Heart left ventricle (tissue), 16 donors: Measurements from ENCODE around the gene GTF3C5. TPM values are rescaled to one million over a fixed set of nuclear protein-coding genes. Genes with fewer than 3 reads are reported as not detected.

ENCODE experiments used
- ATAC-seq, 4 donors: fragments of 200-7000 bp; cut with Tn5 transposase; one replicate each; pipeline ENCODE4 v1.9.1; 2020 to 2022; ENCODE audit warnings: moderate library complexity in 4 of 4, mild to moderate bottlenecking in 3 of 4, moderate number of reproducible peaks in 1 of 4
- DNase-seq, 5 donors: peaks; one replicate each; pipeline ENCODE4 v3.0.0-alpha.2; 2020
- H3K27ac ChIP-seq, 12 donors: fragments of 200-600 bp; sonication (generic) in 4 of 12; one replicate each; pipeline versions ENCODE4 v1.5.0 to v1.8.0; 2016 to 2022; ENCODE audit warnings: mild to moderate bottlenecking in 2 of 12
- H3K27me3 ChIP-seq, 9 donors: fragments of 200-600 bp; sonication (generic) in 2 of 9; one replicate each; pipeline versions ENCODE4 v1.5.1 to v1.8.0; 2016 to 2022; ENCODE audit warnings: mild to moderate bottlenecking in 3 of 9
- H3K36me3 ChIP-seq, 9 donors: fragments of 200-600 bp; sonication (generic) in 2 of 9; one replicate each; pipeline versions ENCODE4 v1.5.0 to v1.8.0; 2018 to 2022; ENCODE audit warnings: mild to moderate bottlenecking in 2 of 9
- H3K4me1 ChIP-seq, 12 donors: fragments of 200-600 bp; sonication (generic) in 4 of 12; one replicate each; pipeline versions ENCODE4 v1.5.0 to v1.8.0; 2016 to 2022; ENCODE audit warnings: mild to moderate bottlenecking in 3 of 12
- H3K4me3 ChIP-seq, 12 donors: fragments of 200-600 bp; sonication (generic) in 4 of 12; one replicate each; pipeline versions ENCODE4 v1.5.0 to v1.8.0; 2017 to 2022; ENCODE audit warnings: mild to moderate bottlenecking in 9 of 12, moderate library complexity in 4 of 12
- H3K9me3 ChIP-seq, 12 donors: fragments of 200-600 bp; sonication (generic) in 4 of 12; one replicate each; pipeline versions ENCODE4 v1.5.0 to v1.8.0; 2016 to 2022; ENCODE audit warnings: mild to moderate bottlenecking in 1 of 12
- POLR2A ChIP-seq, 2 donors: fragments of 450-650 bp; IDR thresholded peaks; one replicate each; pipeline ENCODE4 v1.6.1; 2017; ENCODE audit warnings: antibody characterized with exemption in 2 of 2, mild to moderate bottlenecking in 2 of 2, moderate library complexity in 2 of 2
- WGBS, 4 donors: extraction: QIAGEN DNeasy Blood & Tissue Kit in 2 of 4; methylation state at CpG; one replicate each; pipeline versions ENCODE4 v1.1.5 to v1.1.7; 2013 to 2018; 5-methylcytosine and 5-hydroxymethylcytosine counted together
- intact Hi-C, 10 donors: fragments of 100-400 bp; cut with DNase I; formaldehyde crosslinking; loops; one replicate each; pipeline versions ENCODE4 v1.11.1 to v1.14.2; 2022
- polyA plus RNA-seq, 2 donors: library from polyadenylated mRNA; stranded (reverse); fragments of 200-250 nt; gene quantifications; one replicate each; pipeline ENCODE4 v1.2.3, GENCODE V29; 2013
- total RNA-seq, 9 donors: library from RNA; depleted of rRNA in 2 of 9; stranded (reverse); fragments of >200 nt in 2 of 9; fragmentation: NEBNext Ultra II Directional in 3 of 9; extraction: Animal tissue kit (Norgen Biotek cat#: 25700) in 3 of 9; gene quantifications; one replicate each; pipeline versions ENCODE4 v1.1.0 to v1.2.4, GENCODE V29; 2016 to 2023
- TF ChIP-seq, protein P1 (sequence below), 12 donors: fragments of 200-600 bp; sonication (generic) in 4 of 12; IDR thresholded peaks; one replicate each; pipeline versions ENCODE4 v1.5.0 to v1.8.0; 2018 to 2022; ENCODE audit warnings: antibody characterized with exemption in 12 of 12, mild to moderate bottlenecking in 5 of 12
- donor health status: ischemic (EF 13 %, LVEDD 7.1; RV severe dilation, severe dysfunction).
- donor health status: healthy with polysubstance abuse.
- donor health status: DM: no; HTN: yes; CAD: no.
- donor health status: DM: no; HTN: no; CAD: no.
- donor health status: ischemic (EF 25% LVEDD 6.9; RV normal size, moderate dysfunction).
- donor health status: ischemic (EF 25% LVEDD 5.7; RV mildly dilated, moderate dysfunction).
- donor health status: healthy.
- donor health status: DM: yes; HTN: yes; CAD: no.
- donor health status: ischemic (EF 35%, LVEDD 5.7; RV mildly dilated, moderate dysfunction).
- donor health status: nonischemic (EF 11% LVEDD 7.7; RV severe dilation, severe dysfunction).
- donor health status: DM: yes; HTN: yes; CAD: no.
- donor health status: PGD.
- donor health status: ischemic (EF 29% LVEDD 5.4; RV normal size, mild dysfunction).
- donor health status: nonischemic (EF 23%, LVEDD 6.1; RV moderate dilation, normal function).

GTF3C5 gene
- total and polyA plus RNA-seq, 11 donors: 22.9 to 51.7 (median 35.9) TPM

- Histone ChIP-seq H3K4me3 (no peak overlapping the region), H3K9me3 (no peaks in the 10 kb centered on the region), H3K36me3 (peaks cover 0 to 97% (median 87%) of the 10 kb centered on the region in 9 donors), H3K4me1 (peaks cover 0 to 29% (median 10%) of the 10 kb centered on the region in 12 donors), H3K27ac (no peak overlapping the region), H3K27me3 (no peaks in the 10 kb centered on the region)
- DNase-seq (no peak), ATAC-seq (no peak)
- 90 to 96% (median 94%) methylated on average over 15 to 20 of the region's 20 CpGs for WGBS, 4 donors
- intact Hi-C loops: loop anchor here in 3 of 10 donors (5.0 kb wide), 2 partner anchors 91 to 96 kb away; no protein-coding TSS in a partner anchor
- no peak for TF ChIP-seq POLR2A (IDR thresholded peaks at IDR 0.05)
- TF ChIP-seq, protein P1, sequence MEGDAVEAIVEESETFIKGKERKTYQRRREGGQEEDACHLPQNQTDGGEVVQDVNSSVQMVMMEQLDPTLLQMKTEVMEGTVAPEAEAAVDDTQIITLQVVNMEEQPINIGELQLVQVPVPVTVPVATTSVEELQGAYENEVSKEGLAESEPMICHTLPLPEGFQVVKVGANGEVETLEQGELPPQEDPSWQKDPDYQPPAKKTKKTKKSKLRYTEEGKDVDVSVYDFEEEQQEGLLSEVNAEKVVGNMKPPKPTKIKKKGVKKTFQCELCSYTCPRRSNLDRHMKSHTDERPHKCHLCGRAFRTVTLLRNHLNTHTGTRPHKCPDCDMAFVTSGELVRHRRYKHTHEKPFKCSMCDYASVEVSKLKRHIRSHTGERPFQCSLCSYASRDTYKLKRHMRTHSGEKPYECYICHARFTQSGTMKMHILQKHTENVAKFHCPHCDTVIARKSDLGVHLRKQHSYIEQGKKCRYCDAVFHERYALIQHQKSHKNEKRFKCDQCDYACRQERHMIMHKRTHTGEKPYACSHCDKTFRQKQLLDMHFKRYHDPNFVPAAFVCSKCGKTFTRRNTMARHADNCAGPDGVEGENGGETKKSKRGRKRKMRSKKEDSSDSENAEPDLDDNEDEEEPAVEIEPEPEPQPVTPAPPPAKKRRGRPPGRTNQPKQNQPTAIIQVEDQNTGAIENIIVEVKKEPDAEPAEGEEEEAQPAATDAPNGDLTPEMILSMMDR (IDR thresholded peaks at IDR 0.05): no peak
Measured at GRCh38 chr9:133051281-133051900, 20.6 kb downstream of the GTF3C5 start.

GRCh38 chr9:133051966-133052539, 21.3 kb downstream of the GTF3C5 start:
- no peak for TF ChIP-seq POLR2A (IDR thresholded peaks at IDR 0.05)
- TF ChIP-seq, protein P1 (IDR thresholded peaks at IDR 0.05): no peak
- WGBS, 4 donors: 89 to 98% (median 94%) methylated on average over 7 to 9 of the region's 9 CpGs
- Histone ChIP-seq H3K27ac (no peak overlapping the region), H3K9me3 (no peaks in the 10 kb centered on the region), H3K4me3 (no peak overlapping the region), H3K27me3 (no peaks in the 10 kb centered on the region), H3K4me1 (peaks cover 0 to 30% (median 11%) of the 10 kb centered on the region in 12 donors), H3K36me3 (peaks cover 0 to 97% (median 85%) of the 10 kb centered on the region in 9 donors)
- no peak for DNase-seq
- intact Hi-C loops: loop anchor here in 3 of 10 donors (5.0 kb wide), 2 partner anchors 90 to 95 kb away; no protein-coding TSS in a partner anchor
- ATAC-seq: no peak

DNA sequence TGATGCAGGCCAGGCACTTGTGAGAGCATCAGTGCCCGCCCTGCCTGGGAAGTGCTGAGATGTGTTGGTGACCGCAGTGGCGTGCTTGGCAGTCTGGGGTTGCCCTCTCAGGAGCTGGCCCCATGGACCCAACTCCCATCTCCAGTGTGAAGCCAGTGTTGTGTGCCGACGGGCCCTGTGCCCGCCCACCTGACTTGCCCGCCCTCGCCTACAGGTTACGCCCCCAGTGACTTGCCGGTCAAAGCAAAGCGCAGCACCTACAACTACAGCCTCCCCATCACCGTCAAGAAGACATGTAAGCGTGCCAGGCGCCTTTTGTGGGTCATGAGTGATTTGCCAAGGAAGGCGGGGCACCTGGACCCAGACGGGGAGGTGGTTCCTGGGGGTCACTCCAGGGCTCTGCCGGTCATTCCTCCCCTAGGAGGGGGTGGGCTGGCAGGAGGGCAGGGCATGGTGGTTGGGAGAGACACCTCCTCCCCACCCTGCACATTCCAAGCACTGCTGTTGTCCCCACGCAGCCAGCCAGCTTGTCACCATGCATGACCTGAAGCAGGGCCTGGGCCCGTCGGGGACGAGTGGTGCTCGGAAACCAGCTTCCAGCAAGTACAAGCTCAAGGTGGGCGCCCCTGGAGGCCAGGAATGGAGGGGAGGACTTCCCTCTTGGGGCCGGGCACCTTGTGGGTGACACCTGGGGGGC, 23.5 kb downstream of the GTF3C5 start:
- TF ChIP-seq, protein P1 (IDR thresholded peaks at IDR 0.05): peak in 2 of 12 donors; percentile 7 to 8
- no peak for TF ChIP-seq POLR2A (IDR thresholded peaks at IDR 0.05)
- 52 to 71% (median 69%) methylated on average over 15 to 24 of the region's 24 CpGs for WGBS, 4 donors
- intact Hi-C loops: loop anchor here in 3 of 10 donors (5.0 kb wide), 2 partner anchors 88 to 93 kb away; no protein-coding TSS in a partner anchor
- H3K9me3 ChIP-seq: no peaks in the 10 kb centered on the region
- H3K27ac ChIP-seq: peak overlapping the region; percentile 46 to 95 (median 88)
- peaks cover 0 to 32% (median 13%) of the 10 kb centered on the region in 12 donors for H3K4me1 ChIP-seq
- peaks cover 0 to 90% (median 74%) of the 10 kb centered on the region in 9 donors for H3K36me3 ChIP-seq
- H3K27me3 ChIP-seq: no peaks in the 10 kb centered on the region
- DNase-seq (peak in 4 of 5 donors; percentile 48 to 85 (median 56)), ATAC-seq (peak; percentile 43 to 83 (median 56))
- peak overlapping the region in 1 of 12 donors; percentile 5 for H3K4me3 ChIP-seq
